B cell (primary cell): ENCODE measurements around the gene AGTR1.

Source experiments
- EZH2 ChIP-seq: IDR thresholded peaks from 2 replicates; pipeline ENCODE4 v1.6.1; 2012; ENCODE audit warnings: borderline replicate concordance, low read depth, mild to moderate bottlenecking, moderate library complexity, low read length; ENCODE audit not compliant: insufficient read depth, poor library complexity, severe bottlenecking
- TF ChIP-seq, protein P1 (sequence below): fragments of 200-600 bp; IDR thresholded peaks from one replicate; pipeline ENCODE4 v1.8.0; 2022; ENCODE audit warnings: antibody characterized with exemption, mild to moderate bottlenecking

DNA sequence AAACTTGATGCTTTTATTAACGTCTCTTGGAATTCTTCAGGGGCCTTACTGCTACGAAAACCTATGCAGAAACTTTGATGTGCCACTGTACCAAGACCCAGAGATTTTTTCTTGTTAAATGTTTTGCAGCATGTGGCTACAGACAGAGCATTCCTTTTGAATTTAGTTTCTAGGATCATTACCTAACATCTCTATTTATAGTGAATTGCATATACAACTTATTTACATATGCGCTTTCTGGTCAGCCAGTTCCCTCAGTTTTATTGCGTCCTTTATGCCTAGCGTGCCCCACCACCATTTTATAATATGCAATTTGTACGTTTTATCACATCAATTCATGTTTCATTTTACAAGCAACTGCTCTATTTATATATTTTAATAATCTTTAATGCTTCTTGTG lies 46.2 kb upstream of the AGTR1 start:
- TF ChIP-seq, protein P1, sequence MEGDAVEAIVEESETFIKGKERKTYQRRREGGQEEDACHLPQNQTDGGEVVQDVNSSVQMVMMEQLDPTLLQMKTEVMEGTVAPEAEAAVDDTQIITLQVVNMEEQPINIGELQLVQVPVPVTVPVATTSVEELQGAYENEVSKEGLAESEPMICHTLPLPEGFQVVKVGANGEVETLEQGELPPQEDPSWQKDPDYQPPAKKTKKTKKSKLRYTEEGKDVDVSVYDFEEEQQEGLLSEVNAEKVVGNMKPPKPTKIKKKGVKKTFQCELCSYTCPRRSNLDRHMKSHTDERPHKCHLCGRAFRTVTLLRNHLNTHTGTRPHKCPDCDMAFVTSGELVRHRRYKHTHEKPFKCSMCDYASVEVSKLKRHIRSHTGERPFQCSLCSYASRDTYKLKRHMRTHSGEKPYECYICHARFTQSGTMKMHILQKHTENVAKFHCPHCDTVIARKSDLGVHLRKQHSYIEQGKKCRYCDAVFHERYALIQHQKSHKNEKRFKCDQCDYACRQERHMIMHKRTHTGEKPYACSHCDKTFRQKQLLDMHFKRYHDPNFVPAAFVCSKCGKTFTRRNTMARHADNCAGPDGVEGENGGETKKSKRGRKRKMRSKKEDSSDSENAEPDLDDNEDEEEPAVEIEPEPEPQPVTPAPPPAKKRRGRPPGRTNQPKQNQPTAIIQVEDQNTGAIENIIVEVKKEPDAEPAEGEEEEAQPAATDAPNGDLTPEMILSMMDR, result no peak
- TF ChIP-seq EZH2, result no peak
